Myometrial cell (primary cell): ENCODE results near the gene RO60. TPM values are rescaled to one million over a fixed set of nuclear protein-coding genes. Genes with fewer than 3 reads are reported as not detected.

Source experiments
- total RNA-seq: library from RNA; depleted of rRNA; stranded (reverse); fragments of >200 nt; gene quantifications from 2 replicates; pipeline ENCODE4 v1.2.3, GENCODE V29; 2015

The RO60 gene
- 62.2 and 119 TPM in 2 replicates for total RNA-seq

DNA sequence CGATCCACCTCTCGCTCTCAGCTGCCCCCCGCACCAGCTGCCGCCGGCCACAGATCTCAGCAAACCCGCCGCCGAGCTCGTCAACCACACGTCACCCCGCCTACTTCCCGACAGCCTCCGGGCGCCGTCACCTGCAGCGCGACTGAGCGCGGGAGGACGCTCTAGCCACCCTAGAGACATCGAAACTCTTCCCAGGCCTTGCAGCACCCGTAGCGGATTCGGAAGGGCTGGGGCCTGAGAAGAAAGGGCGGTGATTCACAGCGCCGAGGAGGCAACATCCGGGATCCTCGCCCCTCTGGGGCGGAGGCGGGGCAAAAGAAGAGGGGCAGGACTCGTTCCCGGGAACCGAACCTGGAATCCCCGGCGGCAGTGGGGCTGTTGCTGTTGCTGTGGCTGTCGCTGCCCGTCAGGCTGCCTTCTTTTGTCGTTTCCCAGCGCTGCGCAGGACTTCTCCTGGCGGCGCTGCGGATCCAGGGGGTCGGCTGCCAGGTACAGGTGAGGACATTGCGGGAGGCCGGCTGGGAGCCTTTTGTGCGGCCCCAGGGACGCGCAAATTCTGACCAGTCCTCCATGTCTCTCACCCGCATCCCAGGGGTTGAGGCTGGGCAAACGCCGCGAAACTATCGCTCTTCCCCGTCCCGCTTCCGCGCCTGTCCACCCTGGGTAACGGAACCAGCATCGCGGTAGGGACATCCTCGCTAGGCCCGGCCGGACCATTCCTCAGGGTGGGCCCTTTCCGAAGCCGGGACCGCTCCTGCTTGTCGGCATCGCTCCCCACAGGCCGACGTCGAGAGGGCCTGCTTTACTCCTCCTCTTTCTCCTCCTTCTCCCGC is at the start of gene RO60, which contains the start of gene UCHL5:
Gene RO60, plus strand, starts transcription at position 331 of the 833 bp plus-strand sequence. CDS start 9,443 bp downstream, outside the sequence.
Gene UCHL5, minus strand, starts transcription at position 79 of the 833 bp plus-strand sequence. CDS start 100 bp downstream, outside the sequence.

DNA sequence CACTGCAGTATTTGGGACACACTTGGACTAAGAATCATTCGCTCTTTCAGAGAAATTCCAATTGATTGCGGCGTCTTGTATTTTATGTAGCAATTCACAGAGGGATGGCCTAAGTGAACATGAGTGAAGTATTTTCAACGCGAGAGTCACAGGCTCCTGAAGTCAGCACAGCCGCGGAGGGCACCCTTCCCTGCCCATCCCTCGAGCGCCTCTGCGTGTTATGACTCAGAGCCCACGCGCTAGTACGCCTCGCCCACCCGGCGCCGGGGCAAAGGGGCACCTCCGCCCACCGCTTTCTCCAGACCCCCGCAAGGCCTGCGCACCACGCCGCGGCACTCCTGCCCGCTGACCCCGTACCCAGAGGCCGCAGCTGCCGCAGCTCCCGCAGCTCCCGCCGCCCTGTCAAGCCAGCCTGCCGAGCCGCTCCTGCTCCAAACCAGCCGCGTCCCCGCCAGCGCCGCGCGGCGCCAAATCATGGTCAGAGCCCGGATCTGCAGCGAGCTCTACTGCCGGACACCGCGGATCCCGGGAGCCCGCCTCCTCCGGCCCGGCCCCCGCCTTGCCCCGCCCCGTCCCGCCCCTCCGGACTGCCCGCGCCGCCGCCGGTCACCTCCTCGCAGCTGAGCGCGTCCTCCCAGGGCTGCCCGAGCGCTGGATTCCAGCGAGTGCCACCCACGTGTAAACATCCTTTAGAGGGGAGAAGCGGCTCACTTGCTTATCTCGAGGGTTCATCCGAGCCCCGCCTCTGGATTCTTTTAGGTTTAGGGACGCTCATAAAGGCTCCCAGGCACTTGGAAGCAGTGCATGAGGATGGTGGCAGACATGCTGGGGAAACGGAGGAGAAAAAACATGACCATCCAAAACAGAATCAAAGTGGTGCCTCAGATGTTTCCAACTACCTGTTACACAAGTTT is 45.8 kb downstream of the RO60 start, which contains the start of gene GLRX2:
Gene GLRX2, minus strand, starts transcription at position 508 of the 914 bp plus-strand sequence. Its CDS starts 32 bp downstream, at position 476.

Other genes starting within 250 kb of the RO60 start
- gene UCHL5, start 252 bp upstream of the RO60 start, total RNA-seq: 18.8 and 21.0 TPM in 2 replicates
- 13.3 and 22.2 TPM in 2 replicates for gene GLRX2, start 45.8 kb downstream of the RO60 start, total RNA-seq
- gene CDC73, start 62.4 kb downstream of the RO60 start, total RNA-seq: 14.2 and 14.7 TPM in 2 replicates
- 0.29 and 0.53 TPM in 2 replicates for gene B3GALT2, start 127.0 kb downstream of the RO60 start, total RNA-seq